DMS53 (cell line): Measurements from ENCODE around the gene RABGGTA.

Source experiments
- DNase-seq: peaks from one replicate; lab custom pipeline; 2025; lab: John Stamatoyannopoulos, UW

The RABGGTA gene

DNA sequence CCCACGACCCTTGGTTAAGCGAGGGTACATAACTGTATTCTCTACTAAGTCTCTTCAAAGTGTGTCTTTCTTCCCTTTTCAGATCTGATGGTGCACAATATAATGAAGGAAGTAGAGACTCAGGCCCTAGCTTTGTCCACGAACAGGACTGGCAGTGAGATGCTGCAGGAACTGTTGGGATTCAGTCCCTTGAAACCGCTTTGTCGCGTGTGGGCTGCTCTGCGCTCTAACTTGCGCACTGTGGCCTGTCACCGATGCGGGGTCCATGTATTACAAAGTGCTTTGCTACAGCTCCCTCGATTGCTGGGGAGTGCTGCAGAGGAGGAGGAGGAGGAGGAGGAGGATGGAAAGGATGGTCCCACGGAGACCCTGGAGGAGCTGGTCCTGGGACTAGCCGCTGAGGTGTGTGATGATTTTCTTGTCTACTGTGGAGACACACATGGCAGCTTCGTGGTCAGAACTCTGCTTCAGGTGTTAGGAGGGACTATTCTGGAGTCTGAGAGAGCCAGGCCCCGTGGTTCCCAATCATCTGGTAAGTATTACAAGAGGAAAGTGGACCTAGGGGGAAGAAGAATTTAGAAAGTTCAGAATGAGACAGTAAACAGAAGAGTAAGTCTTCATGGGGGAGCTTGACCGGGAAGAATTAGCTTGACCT lies 29.1 kb upstream of the RABGGTA start:
- peak; percentile 17 for DNase-seq

GRCh38 chr14:24299255-24300191 lies 28.1 kb upstream of the RABGGTA start, which contains the start of the genes DHRS1 and NOP9:
TSS of gene DHRS1 (minus strand) at chr14:24299780. CDS start at chr14:24299106, 674 bp downstream.
TSS of gene NOP9 (plus strand) at chr14:24299850. CDS start at chr14:24299955, 105 bp downstream.
- DNase-seq: peak; percentile 92

DNA sequence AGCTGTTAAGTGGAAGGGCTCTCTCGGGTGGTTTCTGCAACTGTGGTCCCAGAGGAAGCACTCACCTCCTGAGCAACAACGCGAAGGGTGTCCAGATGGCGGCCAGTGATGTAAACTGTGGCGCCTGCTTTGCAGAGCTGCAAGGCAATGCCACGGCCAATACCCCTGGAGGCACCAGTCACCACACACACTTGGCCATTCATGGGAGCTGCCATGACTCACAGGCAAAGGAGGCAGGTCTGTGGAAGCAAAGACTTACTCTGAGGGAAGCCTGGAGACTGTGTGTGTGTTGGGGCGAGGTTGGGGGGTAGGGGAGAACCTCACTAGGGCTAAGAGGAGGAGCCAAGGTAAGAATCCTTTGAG lies 27.5 kb upstream of the RABGGTA start:
- peak; percentile 57 for DNase-seq

DNA sequence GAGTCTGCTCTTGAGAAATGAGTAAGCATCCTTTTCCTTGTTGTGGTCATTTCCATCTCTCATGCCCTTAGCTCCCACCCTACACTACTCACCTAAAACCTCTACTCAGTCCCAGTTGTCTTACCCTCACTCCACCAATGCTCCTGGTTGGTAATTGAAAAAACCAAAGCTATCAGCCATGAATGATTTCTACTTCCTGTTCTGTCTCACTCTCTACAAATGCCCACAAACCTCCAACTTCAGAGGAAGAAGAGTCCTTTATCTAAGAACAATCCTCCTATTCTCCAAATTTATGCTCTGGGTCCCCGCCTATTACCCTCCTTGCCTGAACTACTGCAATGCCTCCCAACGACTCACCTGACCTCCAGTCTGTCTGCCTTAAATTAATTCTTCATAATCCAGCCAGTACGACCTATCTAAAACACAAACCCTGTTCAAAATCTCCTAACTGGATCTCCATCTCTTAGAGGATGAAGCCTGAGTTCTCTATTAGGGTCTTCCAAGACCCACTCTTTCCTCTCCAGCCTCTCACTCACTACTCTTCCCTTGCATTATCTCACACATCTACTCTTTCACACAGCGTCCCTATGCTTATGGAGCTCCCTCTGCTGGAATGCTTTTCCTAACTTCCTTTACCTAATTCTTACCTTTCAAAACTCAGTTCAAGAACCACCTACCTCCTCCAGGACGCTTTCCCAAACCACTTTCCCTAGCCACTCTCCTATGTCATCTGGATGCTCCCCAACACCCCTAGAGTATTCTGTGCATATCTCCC lies 26.0 kb upstream of the RABGGTA start:
- peak; percentile 64 for DNase-seq

- peak; percentile 80 for DNase-seq
Observed at GRCh38 chr14:24296341-24297157, 25.2 kb upstream of the RABGGTA start.

GRCh38 chr14:24293525-24293924 lies 22.1 kb upstream of the RABGGTA start:
- no peak for DNase-seq

- no peak for DNase-seq
Observed at GRCh38 chr14:24292118-24292807, 20.9 kb upstream of the RABGGTA start.

DNA sequence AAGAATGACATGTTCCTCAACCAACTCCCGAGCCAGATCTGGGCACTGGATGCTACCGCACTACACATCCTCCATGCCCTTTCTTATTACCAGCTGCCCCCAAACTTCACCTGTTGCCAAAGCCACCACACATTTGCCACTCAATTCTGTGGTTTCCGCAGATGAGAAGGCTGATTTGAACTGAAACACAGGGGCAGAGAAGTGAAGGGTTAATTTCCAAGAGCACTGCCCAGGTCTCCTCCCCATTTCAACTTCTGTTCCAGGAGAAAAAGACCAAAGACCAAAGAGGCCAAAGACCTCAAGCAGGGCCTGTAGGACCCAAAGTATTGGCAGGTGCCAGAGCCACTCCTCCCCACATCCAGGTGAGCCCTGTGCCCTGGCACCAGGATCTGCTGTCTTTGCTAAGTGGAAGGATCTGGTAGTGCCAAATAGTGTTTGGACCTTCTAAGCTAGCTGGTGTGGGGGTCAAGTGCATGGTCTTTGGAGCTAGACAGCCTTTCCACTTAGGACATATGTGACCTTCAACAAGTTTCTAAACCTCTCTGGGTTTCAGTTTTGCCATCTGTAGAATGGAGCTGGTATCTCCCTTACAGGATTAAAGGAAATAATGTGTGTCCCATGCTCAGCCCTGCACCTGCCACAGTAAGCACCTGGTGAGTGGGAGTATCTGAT lies 20.2 kb upstream of the RABGGTA start:
- DNase-seq: no peak

- no peak for DNase-seq
Observed at GRCh38 chr14:24290746-24291145, 19.3 kb upstream of the RABGGTA start.

DNA sequence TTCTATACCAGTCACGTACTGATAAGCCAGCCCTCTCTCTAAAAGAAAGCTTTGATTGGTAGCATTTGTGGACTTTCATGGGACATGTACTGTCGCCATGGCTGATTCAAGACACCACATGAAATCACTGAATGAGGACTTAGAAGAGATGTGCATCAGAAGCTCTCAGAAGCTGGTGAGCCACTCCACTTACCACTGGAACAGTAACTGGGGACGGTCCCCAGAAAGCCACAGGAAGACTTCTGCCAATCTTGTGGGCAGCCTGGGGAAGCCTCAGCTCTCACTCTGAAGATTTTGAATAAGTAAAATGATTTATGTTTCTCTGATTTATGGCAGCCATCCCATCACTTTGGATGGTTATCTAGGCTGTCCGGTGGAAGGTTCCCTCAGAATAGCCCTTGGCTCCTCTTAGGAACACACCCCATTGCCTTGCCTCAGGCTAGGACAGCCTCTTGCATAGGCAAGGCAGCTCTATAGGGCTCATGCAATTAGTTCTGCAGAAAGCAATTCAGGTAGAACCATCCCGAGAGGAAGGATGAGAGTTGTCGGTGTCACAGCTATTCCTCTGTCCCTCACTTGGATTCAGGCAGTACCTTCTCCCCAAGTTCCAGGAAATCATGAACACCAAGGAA lies 18.4 kb upstream of the RABGGTA start:
- DNase-seq: no peak

- no peak for DNase-seq
Observed at GRCh38 chr14:24286996-24287395, 15.6 kb upstream of the RABGGTA start.

DNA sequence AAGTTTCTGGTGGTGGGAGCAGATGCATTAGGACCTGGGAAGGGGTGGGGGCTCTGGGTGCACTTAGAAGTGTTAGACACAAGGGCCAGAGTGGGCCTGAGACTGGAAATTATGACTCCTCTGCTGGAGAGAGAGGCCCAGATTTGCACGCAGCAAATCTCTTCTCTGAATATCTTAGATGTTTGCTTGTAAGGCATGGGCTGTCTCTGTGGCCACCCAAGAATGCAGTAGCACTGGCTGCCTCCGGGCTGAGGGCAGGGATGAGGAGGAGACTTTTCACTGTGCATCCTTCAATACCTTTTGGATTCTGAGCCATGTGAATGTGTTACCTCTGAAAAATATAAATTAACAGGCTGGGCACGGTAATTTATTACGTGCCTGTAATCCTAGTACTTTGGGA lies 14.0 kb upstream of the RABGGTA start:
- DNase-seq: no peak

DNA sequence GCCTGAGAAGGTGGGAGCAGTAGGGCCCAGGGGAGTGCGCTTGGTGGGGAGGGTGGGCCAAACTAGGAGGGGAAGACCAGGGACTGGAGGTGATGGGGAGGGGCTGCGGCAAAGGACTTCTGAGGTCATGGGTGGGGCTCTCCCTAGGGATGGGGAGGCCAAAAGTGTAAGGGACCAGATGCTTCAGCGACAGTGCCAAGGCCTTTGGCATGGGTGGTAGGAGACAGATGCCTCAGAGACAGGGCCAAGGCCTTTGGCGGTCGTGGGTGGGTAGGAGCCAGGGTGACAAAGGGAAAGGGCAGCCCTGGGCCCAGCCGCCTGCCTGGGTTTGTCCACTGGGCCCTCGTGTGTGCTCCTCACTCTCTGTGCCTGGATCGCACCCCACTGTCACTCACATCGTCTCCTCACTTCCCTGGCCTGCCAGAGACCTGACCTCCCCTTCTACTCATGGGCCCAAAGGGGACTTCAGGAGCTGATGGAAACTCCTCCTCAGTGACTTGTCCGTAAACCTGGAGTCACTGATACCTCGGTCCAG lies 13.2 kb upstream of the RABGGTA start:
- DNase-seq: no peak

- DNase-seq: no peak
Observed at GRCh38 chr14:24283796-24284460, 12.5 kb upstream of the RABGGTA start.

- DNase-seq: no peak
Observed at GRCh38 chr14:24282736-24283135, 11.3 kb upstream of the RABGGTA start.

GRCh38 chr14:24281636-24282035 lies 10.2 kb upstream of the RABGGTA start:
- no peak for DNase-seq

DNA sequence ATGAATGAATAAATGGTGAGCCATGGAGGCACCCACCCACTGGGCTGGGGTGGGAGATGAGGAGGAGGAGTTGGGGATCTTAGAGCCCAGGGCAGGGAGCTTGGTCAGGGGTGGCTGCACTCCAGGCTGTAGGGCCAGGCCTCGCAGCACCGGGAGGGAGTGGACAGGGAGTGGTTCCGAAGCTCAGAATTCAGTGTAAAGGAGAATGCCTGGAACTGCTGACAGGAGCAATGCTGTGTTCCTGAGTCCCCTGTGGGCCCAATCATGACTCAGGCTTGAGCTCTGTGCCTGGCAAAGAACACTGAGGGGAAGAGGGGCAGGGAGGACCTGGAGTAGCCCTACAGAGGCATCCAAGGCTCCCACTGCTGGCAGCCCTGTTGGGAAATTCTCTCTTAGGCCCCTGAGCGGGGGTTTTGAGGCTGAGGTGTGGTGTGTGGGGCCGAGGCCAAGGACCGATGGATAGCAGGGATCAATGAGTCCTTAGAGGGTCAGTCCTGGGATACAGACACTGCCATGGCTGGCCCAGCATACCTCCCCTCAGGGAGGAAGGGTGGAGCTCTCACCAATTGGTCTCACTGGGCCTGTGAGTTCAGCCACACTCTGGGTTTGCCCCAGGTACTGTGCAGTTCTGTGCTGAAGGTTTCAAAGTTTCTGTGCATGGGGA lies 9.5 kb upstream of the RABGGTA start:
- no peak for DNase-seq
